GM20431 (cell line): ENCODE data around the gene GLRA1.
"Not testable (repeated sequence)": the region's sequence is repeated elsewhere in the genome, so short reads cannot be mapped to it uniquely, and the experiment has no call there.

Experiments used
- in situ Hi-C: fragments of 300-500 bp; cut with MseI, MboI; formaldehyde crosslinking; loops from one replicate; pipeline ENCODE4 v1.15.0; 2020; ENCODE audit warnings: low sequenced_read_pairs; ENCODE audit not compliant: unreplicated experiment

GLRA1 gene

GRCh38 chr5:151832843-151833242 lies 91.8 kb downstream of the GLRA1 start:
- in situ Hi-C loops: not testable (repeated sequence)

GRCh38 chr5:151829370-151829769 lies 95.3 kb downstream of the GLRA1 start:
- in situ Hi-C loops: loop anchor here (10.0 kb wide), 1 partner anchor 315 kb away; no protein-coding TSS in a partner anchor

- in situ Hi-C loops: loop anchor here (10.0 kb wide), 1 partner anchor 319 kb away; no protein-coding TSS in a partner anchor
These were observed 99.2 kb downstream of the GLRA1 start for GRCh38 chr5:151825445-151825844.

DNA sequence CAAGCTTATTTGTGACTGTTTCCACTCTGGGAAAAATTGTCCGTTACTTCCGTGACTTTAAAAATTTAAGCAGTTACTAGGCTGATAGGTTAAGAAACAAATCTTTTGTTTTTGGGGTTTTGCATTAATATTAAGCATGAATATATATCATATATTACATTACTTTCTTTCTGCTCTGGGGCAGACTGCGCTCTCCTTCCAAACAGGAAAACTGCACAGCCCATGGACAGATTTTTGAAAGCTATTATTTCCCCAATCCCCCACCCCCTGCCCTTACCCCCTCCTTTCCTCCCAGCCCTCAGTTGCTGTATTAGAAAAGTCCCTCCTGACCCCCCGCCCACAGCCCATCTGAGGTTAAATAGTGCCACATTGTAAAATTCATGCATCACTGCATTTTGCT lies 102.5 kb downstream of the GLRA1 start:
- in situ Hi-C loops: loop anchor here (10.0 to 25.0 kb wide), 2 partner anchors 323 to 690 kb away; no protein-coding TSS in a partner anchor

DNA sequence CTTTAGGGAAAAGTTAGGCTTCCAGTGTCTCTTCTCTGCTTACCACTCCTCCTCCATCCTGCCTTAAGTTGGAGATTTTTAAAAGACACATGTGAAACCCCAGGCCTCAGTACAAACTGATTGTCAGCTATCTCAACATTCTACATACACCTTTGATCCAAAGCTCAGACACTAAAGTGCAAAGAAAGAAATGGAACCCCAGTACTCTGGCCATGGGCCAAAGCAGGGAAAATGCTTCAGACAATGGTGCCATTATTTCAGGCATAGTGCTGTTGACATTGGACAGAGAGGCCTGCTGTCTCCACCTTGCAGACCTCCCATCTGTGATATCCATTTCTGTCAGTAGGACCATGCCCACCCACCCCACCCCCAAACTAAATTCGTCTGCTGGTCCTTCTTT lies 103.7 kb downstream of the GLRA1 start:
- in situ Hi-C loops: loop anchor here (10.0 to 25.0 kb wide), 2 partner anchors 324 to 691 kb away; no protein-coding TSS in a partner anchor

DNA sequence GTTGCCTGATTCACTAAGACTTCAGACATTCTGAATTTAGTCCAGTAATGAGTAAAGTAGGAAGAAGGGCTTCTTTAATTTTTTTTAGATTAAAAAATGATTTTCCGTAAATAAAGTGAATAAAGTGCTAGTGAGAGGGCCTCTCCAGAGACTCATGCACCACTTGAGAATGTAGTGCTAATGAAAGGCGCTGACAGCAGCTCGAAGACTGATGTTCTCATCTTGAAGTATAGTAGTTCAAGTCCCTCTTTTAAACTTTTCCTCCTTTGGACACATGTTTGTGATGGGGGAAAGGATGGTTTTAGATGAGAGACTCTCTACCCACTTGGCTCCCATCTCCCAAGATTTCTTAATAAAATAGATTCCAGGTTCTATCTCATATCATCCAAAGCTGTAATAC lies 104.4 kb downstream of the GLRA1 start:
- in situ Hi-C loops: loop anchor here (10.0 to 25.0 kb wide), 2 partner anchors 325 to 692 kb away; no protein-coding TSS in a partner anchor

DNA sequence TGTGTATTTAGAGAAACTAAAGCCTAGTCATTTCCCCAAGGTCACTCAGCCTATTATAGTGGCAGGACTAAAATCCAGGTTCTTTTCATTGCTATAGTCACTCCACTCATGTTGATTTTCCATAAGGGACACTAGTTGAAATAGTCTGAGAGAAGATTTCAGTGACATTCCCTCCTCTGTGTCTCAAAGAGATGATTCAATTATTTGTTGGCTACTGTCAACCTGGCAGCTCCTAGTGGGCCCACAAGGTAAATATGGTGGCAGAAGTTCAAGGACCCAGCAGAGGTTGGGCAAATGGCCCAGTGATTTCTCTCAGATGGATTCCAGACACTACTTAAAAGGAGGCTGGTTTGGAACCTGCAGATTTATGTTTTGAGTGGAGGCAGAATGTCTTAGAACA lies 104.8 kb downstream of the GLRA1 start:
- in situ Hi-C loops: loop anchor here (10.0 to 25.0 kb wide), 2 partner anchors 325 to 692 kb away; no protein-coding TSS in a partner anchor

- in situ Hi-C loops: loop anchor here (25.0 kb wide), 1 partner anchor 697 kb away; no protein-coding TSS in a partner anchor
These were observed 109.6 kb downstream of the GLRA1 start for GRCh38 chr5:151815051-151815450.

GRCh38 chr5:151812757-151813309 lies 111.8 kb downstream of the GLRA1 start:
- in situ Hi-C loops: loop anchor here (25.0 kb wide), 1 partner anchor 699 kb away; no protein-coding TSS in a partner anchor

DNA sequence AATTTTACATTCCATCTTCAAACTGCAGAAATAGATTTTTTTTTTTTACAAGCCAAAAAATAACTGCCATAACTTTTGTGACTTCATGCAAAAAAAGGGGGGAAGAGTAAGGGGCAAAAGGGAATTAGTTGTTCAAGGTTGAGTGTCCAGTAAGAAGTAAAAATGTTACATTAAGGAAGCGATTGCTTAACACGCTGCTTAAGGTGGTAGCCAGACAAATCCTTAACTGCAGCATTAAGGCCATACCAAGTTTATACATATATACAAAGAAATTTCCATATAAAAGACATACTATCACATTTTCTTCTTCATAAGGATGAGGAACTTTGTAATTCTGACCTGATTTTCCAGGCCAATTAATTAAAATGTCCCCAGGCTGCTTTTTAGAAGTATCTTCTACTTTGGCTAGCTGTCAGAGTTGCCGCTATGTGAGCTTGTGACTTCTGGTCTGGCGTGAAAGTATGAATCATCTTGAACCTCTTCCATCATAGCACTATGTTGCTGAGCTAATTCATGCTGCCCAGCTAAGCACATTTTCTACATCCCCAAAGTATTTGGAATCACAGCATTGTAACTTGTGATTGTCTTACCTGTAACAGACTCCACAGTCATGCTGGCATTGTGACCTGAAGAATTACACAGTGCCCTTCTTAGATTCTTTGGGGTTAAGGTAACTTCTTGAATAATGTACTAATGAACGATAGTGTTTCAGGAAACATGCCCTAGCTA lies 112.9 kb downstream of the GLRA1 start:
- in situ Hi-C loops: loop anchor here (25.0 kb wide), 1 partner anchor 701 kb away; no protein-coding TSS in a partner anchor

- in situ Hi-C loops: loop anchor here (25.0 kb wide), 1 partner anchor 701 kb away; no protein-coding TSS in a partner anchor
These were observed 113.8 kb downstream of the GLRA1 start for GRCh38 chr5:151810897-151811296.

- in situ Hi-C loops: loop anchor here (25.0 kb wide), 1 partner anchor 702 kb away; no protein-coding TSS in a partner anchor
These were observed 114.2 kb downstream of the GLRA1 start for GRCh38 chr5:151810449-151810848.

- in situ Hi-C loops: loop anchor here (25.0 kb wide), 1 partner anchor 704 kb away; no protein-coding TSS in a partner anchor
These were observed 116.0 kb downstream of the GLRA1 start for GRCh38 chr5:151808451-151809169.

GRCh38 chr5:151805414-151806223 lies 119.0 kb downstream of the GLRA1 start:
- in situ Hi-C loops: loop anchor here (25.0 kb wide), 1 partner anchor 707 kb away; no protein-coding TSS in a partner anchor

DNA sequence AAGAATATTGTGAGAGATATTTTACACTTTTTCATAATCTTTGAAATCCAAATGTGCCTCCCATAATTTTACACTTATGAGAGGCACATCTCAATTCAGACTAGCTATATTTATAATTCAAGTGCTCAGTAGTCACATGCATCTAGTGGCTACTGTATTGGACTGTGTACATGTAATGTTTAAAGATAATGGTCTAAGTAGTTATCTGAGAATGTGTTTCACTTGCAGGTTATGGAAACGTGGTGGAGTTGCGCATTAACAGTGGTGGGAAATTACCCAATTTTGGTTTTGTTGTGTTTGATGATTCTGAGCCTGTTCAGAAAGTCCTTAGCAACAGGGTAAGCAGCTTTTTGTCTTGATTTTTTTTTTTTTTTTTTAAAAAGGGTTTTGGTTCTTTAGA lies 124.1 kb downstream of the GLRA1 start:
- in situ Hi-C loops: loop anchor here (25.0 kb wide), 1 partner anchor 712 kb away; no protein-coding TSS in a partner anchor

GRCh38 chr5:151799407-151799806 lies 125.2 kb downstream of the GLRA1 start:
- in situ Hi-C loops: no loop called here

GRCh38 chr5:151798674-151799073 lies 126.0 kb downstream of the GLRA1 start:
- in situ Hi-C loops: no loop called here

DNA sequence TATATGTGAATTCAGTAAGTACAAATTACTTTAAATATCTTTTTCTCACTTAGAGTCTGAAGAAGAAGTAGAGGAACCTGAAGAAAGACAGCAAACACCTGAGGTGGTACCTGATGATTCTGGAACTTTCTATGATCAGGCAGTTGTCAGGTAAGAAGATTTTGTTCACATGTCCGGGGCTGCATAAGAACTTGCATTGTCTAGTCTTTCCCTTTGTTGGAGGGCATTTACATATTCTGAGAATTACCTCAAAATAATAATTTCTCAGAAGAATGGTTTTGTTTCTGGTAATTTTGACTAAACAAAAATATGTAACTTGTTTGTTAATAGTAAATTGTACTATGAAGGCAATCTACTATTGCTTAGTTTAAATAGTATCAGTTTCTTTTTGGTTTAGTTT lies 129.2 kb downstream of the GLRA1 start:
- in situ Hi-C loops: no loop called here

- in situ Hi-C loops: no loop called here
These were observed 131.3 kb downstream of the GLRA1 start for GRCh38 chr5:151793358-151793757.
